Measurements from ENCODE around the gene PRDM15.

DNA sequence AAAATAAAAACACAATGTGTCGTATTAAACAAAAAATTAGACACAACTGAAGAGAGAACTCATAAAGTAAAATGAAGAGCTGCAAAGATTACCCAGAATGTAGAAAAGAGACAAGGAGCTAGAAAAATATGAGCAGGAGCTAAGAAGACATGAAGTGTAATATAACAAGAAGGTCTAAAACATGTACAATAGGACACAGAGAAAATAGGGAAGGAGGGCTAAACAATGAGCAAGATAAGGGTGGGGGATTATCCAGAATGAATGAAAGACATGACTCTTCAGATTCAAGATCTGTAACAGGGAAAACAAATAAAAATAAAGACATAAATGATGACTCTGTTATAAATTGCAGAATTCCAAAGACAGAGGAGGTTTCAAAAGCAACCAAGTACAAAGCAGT, 38.3 kb downstream of the PRDM15 start:
- TF ChIP-seq EZH2phosphoT487 (IDR thresholded peaks at IDR 0.05; ENCODE audit: insufficient read depth, low read depth) (no peak), EZH2 (IDR thresholded peaks at IDR 0.05; ENCODE audit: insufficient read depth, poor library complexity, severe bottlenecking) (no peak)
